Immature natural killer cell (primary cell): ENCODE data around the gene CIDEC. TPM values are rescaled to one million over a fixed set of nuclear protein-coding genes. Genes with fewer than 3 reads are reported as not detected.

Experiments used
- DNase-seq, 3 donors: peaks; one replicate each; pipeline ENCODE4 v3.0.0; 2022; ENCODE audit warnings: mixed read lengths in 1 of 3
- H3K27ac Mint-ChIP-seq, 6 donors: one replicate each; pipeline ENCODE4 v1.8.0; 2020; ENCODE audit warnings: mixed read lengths in 6 of 6, mild to moderate bottlenecking in 5 of 6, inconsistent platforms in 4 of 6, moderate library complexity in 3 of 6
- H3K27me3 Mint-ChIP-seq, 3 donors: one replicate each; pipeline ENCODE4 v1.8.0; 2020 to 2021; ENCODE audit warnings: low read depth in 3 of 3, mild to moderate bottlenecking in 3 of 3, mixed read lengths in 3 of 3, moderate library complexity in 3 of 3, inconsistent platforms in 1 of 3
- H3K36me3 Mint-ChIP-seq, 3 donors: one replicate each; pipeline ENCODE4 v1.8.0; 2020; ENCODE audit warnings: mixed read lengths in 3 of 3, inconsistent platforms in 2 of 3, mild to moderate bottlenecking in 2 of 3
- H3K4me1 Mint-ChIP-seq, 2 donors: one replicate each; pipeline ENCODE4 v1.8.0; 2020; ENCODE audit warnings: inconsistent platforms in 2 of 2, mild to moderate bottlenecking in 2 of 2, mixed read lengths in 2 of 2, moderate library complexity in 1 of 2
- H3K4me3 Mint-ChIP-seq, 5 donors: one replicate each; pipeline ENCODE4 v1.8.0; 2020; ENCODE audit warnings: mild to moderate bottlenecking in 5 of 5, mixed read lengths in 5 of 5, inconsistent platforms in 3 of 5, moderate library complexity in 3 of 5
- H3K9me3 Mint-ChIP-seq, 6 donors: one replicate each; pipeline ENCODE4 v1.8.0; 2020; ENCODE audit warnings: mild to moderate bottlenecking in 6 of 6, mixed read lengths in 6 of 6, inconsistent platforms in 4 of 6, moderate library complexity in 3 of 6
- polyA plus RNA-seq, 3 donors: library from polyadenylated mRNA; unstranded; fragments of 300-500 nt; fragmentation: Illumina TruSeq; gene quantifications; one replicate each; pipeline ENCODE4 v1.2.3, GENCODE V29; 2021

Gene CIDEC
- polyA plus RNA-seq, 3 donors from 2014 or later = not detected

- Mint-ChIP-seq H3K27me3 (peaks cover 0 to 2% (median 0%) of the 10 kb centered on the region in 3 donors), H3K4me1 (no peaks in the 10 kb centered on the region), H3K36me3 (peaks cover 0 to 10% (median 6%) of the 10 kb centered on the region in 3 donors), H3K9me3 (no peaks in the 10 kb centered on the region), H3K4me3 (no peak overlapping the region), H3K27ac (no peak overlapping the region)
- no peak for DNase-seq
These were observed 62.6 kb downstream of the CIDEC start for GRCh38 chr3:9817436-9817835.

Other genes starting within 250 kb of the CIDEC start
- 100 to 1,000 TPM in 1 of 3 donors, 10 to 100 TPM in 2; 59.2 to 118 (median 66.6) TPM for gene MTMR14, start 230.7 kb downstream of the CIDEC start, polyA plus RNA-seq
- under 1 TPM in 1 of 3 donors, not detected in 2; 0.31 TPM for gene CPNE9, start 176.4 kb downstream of the CIDEC start, polyA plus RNA-seq
- gene BRPF1, start 148.5 kb downstream of the CIDEC start, polyA plus RNA-seq = 10 to 100 TPM; 10.6 to 45.8 (median 11.7) TPM
- 10 to 100 TPM; 30.3 to 57.3 (median 44.4) TPM for gene OGG1, start 130.3 kb downstream of the CIDEC start, polyA plus RNA-seq
- 10 to 100 TPM; 15.4 to 29.0 (median 19.2) TPM for gene CAMK1, start 110.3 kb downstream of the CIDEC start, polyA plus RNA-seq
- 100 to 1,000 TPM in 1 of 3 donors, 10 to 100 TPM in 2; 58.1 to 121 (median 73.6) TPM for gene TADA3, start 87.8 kb downstream of the CIDEC start, polyA plus RNA-seq
- gene ARPC4, start 87.2 kb downstream of the CIDEC start, polyA plus RNA-seq = 100 to 1,000 TPM; 378 to 470 (median 428) TPM
- 10 to 100 TPM in 1 of 3 donors, 1 to 10 TPM in 2; 4.2 to 10.1 (median 5.0) TPM for gene TTLL3, start 70.0 kb downstream of the CIDEC start, polyA plus RNA-seq
- 100 to 1,000 TPM in 2 of 3 donors, 10 to 100 TPM in 1; 94.7 to 153 (median 101) TPM for gene RPUSD3, start 36.2 kb downstream of the CIDEC start, polyA plus RNA-seq
- 10 to 100 TPM; 36.1 to 50.3 (median 37.9) TPM for gene JAGN1, start 10.4 kb upstream of the CIDEC start, polyA plus RNA-seq
- under 1 TPM in 1 of 3 donors, not detected in 2; 0.14 TPM for gene IL17RE, start 22.6 kb upstream of the CIDEC start, polyA plus RNA-seq
- gene IL17RC, start 36.8 kb upstream of the CIDEC start, polyA plus RNA-seq = 10 to 100 TPM in 2 of 3 donors, 1 to 10 TPM in 1; 1.7 to 16.5 (median 12.6) TPM
- gene CRELD1, start 53.6 kb upstream of the CIDEC start, polyA plus RNA-seq = 10 to 100 TPM; 38.9 to 67.8 (median 51.3) TPM
- 1 to 10 TPM in 2 of 3 donors, under 1 TPM in 1; 0.32 to 3.4 (median 1.8) TPM for gene PRRT3, start 72.2 kb upstream of the CIDEC start, polyA plus RNA-seq
- 100 to 1,000 TPM in 1 of 3 donors, 10 to 100 TPM in 2; 85.7 to 107 (median 89.0) TPM for gene EMC3, start 106.6 kb upstream of the CIDEC start, polyA plus RNA-seq
- gene FANCD2, start 146.2 kb upstream of the CIDEC start, polyA plus RNA-seq = 1 to 10 TPM; 2.4 to 4.0 (median 2.8) TPM
- not detected for gene FANCD2OS, start 228.0 kb upstream of the CIDEC start, polyA plus RNA-seq
- 100 to 1,000 TPM; 290 to 348 (median 301) TPM for gene BRK1, start 235.4 kb upstream of the CIDEC start, polyA plus RNA-seq